Posterior cingulate gyrus (tissue), 11 donors: ENCODE results near the gene TMEM213.

Experiments used
- DNase-seq, 10 donors: peaks; one replicate each; pipeline versions ENCODE4 v3.0.0 to v3.0.0-alpha.2; 2020 to 2021; ENCODE audit warnings: mixed read lengths in 3 of 10
- intact Hi-C: fragments of 100-400 bp; cut with DNase I; formaldehyde crosslinking; loops from one replicate; pipeline ENCODE4 v1.15.1; 2023

Gene TMEM213

DNA sequence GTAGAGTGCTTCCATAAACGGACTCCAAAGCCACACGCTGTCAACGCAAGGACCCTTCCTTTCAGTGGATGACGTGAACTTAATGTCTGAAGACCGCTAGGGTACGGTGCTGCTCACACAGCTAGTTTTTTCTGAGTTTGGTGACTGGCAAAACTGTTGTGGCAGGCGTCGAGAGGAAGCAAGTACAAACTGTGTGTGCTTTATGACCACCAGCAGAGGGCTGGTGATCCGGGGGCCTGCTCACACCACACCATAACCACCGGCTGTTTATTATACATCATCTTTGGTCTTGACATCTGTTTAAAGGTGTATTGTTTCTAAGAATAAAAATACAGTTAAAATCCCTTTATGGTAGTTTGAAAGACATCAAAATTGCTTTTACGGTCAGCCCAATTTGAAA is 37.3 kb downstream of the TMEM213 start:
- no peak for DNase-seq
- intact Hi-C loops = no loop called here

DNA sequence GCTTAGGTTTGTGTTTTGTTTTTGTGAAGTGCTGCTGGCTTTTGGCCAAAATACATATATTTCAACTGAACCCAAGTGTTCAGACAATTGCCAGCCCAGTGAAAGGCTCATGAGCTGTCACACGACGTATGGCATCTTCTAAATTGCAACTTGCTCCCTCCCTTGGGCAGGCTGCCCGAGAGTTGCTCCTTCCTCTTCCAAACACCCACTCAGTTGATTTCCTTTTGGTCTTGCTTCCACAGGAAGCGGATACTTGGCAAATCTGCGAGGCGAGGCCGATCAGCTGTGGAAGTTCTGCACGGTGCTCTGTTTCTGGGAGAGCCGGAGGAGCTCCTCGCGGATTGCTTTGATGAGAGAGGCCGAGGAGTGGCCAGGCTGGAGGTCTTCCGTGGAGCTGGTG is 39.8 kb downstream of the TMEM213 start:
- peak in 2 of 10 donors; percentile 70 to 71 for DNase-seq
- intact Hi-C loops = no loop called here

DNA sequence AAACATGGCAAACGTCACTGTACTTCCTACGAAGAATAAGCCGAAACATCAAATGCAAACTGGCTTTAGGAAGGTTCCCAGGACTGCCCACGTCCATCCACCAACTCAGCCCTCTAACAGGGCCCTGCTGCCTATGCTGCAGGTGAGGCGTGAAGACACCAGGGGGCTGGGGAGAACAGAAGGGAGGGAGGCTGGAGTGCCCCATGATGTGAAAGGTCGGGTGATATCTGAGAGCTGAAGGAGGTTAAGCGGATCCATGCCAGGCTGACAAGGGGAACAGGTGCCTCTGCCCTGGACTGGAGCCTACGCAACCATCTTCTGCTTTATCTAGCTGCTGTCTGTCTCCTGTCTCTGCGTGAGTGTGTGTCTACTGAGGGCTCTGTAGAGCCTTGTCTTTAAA is 40.4 kb downstream of the TMEM213 start:
- no peak for DNase-seq
- intact Hi-C loops = no loop called here

DNA sequence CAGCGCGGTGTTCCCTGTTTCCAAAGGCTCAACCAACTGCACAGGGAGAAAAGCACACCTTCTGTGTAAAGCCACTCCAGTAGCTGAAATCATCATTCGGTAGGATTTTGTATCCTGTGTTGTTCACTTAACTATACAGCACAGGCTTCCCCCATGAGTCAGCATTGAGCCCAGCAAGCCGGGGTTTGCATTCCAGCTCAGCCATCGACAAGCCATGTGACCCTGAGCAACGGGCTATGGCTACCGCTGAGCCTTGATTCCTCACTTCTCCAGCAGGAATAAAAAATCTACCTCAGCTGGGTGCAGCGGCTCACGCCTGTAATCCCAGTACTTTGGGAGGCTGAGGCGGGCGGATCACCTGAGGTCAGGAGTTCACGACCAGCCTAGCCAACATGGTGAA is 44.3 kb downstream of the TMEM213 start:
- intact Hi-C loops = no loop called here
- DNase-seq = no peak

DNA sequence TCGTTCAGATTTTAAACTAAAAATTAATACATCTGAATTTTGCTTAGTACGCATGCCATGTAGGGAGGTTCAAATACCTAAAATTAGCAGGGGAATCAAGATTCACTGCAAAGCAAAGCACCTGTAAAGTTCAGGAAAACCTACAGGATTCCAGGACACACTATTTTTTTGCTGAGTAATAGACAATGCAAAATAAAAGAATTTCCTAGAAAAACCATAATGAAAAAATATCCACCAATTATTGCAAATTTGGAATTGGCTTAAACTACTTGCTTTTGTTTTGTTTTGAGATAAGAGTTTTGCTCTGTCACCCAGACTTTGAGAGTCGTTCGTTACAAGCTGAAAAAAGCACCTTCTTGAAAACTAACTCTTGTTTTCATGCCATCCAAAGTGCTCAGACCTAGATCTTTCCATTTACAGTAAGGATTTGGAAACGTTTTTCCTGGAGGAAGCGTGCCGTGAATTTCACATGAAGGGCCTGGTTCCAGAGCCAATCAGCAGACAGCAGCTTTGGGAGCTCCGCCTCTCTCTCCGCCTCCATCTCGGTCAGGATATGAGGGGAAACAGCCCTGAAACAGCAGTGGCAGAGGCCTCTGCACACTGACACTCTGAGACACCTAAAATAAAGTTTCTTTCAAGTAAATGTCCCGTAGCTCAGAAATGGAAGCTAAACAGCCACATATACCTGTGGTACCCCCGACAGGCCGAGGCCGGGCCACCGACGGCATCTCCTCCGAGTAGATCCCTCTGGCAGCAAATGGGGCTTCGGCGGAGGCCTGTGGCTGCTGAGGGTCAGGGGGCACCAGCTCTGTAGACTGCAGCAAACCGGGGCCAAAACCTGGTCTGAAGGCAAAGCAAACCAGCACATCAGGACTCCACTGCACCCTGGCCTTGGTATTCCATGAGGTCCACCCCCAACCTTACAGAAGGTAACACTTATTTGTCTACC is 46.1 kb downstream of the TMEM213 start:
- intact Hi-C loops = no loop called here
- no peak for DNase-seq

DNA sequence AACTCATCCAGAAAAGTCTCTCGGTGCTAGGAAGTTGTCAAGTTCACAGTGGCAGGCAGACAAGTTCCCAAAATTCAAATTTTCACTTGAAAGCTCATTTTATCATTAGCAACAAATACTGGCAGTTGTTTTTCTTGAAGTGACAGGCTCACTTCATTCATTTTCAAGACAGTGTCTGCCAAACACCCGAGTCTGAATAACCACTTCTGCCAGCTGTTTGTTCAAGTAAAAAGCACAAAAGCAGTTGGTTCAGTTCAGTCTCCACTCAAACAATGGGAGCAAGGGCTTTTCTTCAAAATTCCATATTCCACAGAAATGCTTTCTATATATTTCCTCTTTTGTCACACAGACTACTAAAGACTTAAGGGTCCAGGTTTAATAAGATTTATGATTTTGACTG is 47.9 kb downstream of the TMEM213 start:
- DNase-seq = no peak
- intact Hi-C loops = no loop called here

DNA sequence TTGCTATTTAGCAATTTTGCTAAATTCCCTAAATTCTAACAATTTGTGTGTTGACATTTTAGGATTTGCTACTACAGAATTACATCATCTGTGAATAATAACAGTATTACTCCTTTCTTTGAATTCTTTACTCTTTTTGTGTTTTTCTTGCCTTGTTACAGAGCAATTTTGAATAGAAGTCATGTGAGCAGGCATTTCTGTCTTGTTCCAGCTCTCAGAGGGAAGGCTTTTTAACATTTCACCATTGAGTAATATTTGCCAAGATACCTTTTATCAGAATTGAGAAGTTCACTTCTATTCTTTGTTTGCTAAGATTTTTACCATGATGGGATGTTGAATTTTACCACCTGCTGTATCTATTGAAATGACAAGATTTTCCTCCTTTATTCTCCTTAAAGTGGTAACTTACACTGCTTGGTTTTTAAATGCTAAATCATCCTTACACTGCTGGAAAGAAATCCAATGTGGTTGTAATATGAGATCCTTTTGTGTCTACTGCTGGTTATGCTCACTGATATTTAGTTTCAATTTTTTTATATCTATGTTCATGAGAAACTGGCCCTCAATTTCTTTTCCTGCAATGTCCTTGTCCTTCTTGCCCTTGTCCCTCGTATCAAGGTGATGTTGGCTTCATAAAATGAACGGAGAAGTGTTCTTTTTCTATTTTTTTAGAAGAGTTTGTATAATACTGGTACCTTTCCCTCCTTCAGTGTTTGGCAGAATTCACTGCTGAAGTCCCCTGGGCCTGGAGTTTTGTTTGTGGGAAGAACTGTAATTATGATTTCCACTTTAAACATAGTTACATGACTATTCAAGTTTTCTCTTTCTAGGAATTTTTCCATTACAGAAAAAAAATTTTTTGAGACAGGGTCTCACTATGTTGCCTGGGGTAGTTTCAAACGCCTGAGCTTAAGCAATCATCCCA is 50.5 kb downstream of the TMEM213 start:
- intact Hi-C loops = no loop called here
- DNase-seq = no peak

DNA sequence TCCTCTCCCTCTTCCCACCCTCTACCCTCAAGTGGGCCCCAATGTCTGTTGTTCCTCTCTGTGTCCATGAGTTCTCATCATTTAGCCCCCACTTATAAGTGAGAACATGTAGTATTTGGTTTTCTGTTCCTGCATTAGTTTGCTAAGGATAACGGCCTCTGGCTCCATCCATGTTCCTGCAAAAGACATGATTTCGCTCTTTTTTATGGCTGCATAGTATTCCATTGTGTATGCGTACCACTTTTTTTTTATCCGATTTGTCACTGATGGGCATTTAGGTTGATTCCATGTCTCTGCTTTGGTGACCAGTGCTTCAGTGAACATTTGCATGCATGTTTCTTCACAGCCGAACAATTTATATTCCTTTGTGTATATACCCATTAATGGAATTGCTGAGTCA is 51.9 kb downstream of the TMEM213 start:
- intact Hi-C loops = no loop called here
- DNase-seq = no peak

DNA sequence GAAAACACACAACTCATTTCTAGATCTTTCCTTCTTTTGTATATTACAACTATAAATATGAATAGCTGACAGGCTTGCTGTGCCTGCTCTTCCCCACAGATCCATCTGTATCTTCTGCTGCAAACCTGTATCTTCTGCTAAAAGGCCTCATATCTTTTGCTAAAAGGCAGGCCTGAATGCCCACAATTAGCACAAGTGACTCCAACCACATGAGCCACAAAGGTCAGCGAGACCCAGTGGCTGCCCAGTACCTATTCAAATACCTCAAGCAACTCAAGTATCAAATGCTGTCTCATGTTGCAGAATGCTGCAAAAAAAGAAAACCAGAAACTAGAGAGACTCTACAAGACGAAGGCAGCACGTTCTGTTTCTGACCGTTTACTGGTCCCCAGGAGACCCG is 54.7 kb downstream of the TMEM213 start:
- DNase-seq = no peak
- intact Hi-C loops = no loop called here

DNA sequence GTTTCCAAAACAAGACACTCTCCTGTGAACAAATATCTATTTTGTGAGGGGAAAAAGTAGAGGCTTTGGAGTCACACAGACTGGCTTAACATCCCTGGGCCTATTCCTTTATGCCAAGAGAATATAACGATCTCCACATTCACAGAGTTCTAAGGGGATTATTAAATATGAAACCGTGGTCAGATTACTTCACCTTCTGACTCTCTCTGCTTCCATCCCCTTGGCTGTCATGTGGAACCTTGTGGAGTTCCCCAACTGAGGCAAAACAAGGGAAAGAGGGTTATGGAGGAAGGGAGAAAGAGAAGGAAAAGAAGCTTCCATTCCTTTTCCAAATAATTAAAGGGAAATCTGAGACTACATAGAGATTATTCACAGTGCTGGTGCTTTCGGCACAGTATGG is 55.7 kb downstream of the TMEM213 start:
- intact Hi-C loops = no loop called here
- no peak for DNase-seq

DNA sequence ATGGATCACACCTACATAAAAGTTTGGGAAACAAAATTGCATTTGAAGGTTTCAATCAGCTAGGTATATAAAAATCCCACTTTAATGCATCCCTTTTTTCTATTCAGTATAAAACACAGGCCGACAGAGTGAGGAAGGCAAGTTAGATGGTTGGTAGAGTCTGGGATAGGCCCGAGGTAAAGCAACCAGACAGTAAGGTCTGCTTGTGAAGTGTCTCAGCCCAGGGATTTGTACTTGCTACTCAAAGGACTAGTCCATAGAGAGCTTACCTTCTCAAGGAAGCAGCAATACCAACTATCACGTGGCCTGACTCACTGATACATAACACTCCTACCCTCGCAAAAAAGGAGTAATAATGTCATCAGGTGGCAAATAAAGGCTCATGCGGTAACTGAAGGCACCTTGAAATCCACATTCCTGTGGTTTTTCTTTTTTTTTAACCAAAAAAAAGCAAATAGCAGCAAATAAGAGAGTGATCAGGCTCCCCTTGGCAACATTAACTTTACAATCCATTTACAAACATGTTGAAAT is 56.4 kb downstream of the TMEM213 start:
- intact Hi-C loops = no loop called here
- DNase-seq = no peak

DNA sequence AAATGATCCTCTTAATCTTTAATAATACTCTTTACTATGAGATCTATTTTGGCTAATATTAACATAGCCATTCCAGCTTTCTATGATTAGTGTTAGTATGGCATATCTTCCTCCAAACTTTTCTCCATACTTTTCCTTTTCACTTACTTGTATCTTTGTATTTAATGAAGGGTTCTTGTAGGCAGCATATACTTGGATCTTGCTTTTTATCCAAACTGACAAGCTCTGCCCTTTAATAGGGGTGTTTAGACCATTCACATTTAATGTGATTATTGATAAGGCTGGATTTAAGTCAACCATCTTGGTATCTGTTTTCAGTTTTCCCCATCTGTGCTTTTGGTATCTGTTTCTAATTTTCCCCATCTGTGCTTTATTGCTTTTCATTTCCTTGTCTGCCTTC is 59.9 kb downstream of the TMEM213 start:
- intact Hi-C loops = no loop called here
- DNase-seq = no peak

DNA sequence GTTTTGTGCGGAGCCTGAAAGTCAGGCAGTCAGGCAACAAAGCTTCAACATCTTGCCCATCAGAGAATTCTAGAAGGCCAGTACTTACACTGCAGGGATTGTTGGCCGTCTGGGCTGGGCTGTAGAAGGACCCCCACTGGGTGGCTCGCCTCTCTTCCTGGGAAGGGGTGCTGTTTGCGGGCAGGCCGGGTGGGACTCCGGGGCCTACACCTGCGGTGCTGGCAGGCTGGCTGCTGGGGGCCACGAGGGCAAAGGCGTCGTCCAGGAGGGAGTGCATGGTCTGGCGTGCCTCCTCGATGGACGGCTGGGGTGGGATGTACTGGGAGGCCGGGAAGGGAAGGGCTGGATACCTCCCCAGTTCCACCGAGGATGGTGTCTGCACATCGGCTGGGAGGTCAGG is 63.3 kb downstream of the TMEM213 start:
- intact Hi-C loops = no loop called here
- DNase-seq = no peak

DNA sequence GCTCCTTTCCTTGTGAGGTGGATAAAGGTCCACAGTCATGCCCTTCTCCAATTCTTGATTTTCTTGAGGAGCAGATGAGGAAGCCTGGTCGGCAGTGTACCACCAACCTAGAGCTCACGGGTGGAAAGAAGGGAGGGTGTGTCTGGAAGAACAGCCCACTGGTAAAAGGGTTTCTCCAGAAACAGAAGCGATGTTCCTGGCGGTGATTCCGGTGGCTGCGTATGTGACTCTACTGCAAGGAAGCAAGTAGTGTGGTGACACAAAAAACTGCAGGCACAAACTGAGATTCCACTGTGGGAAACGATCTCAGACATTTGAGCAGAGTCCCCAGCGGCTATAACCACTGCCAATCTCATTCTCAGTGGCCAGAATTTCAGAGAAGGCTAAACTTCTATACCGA is 66.1 kb downstream of the TMEM213 start:
- intact Hi-C loops = no loop called here
- peak in 2 of 10 donors; percentile 54 to 72 for DNase-seq

DNA sequence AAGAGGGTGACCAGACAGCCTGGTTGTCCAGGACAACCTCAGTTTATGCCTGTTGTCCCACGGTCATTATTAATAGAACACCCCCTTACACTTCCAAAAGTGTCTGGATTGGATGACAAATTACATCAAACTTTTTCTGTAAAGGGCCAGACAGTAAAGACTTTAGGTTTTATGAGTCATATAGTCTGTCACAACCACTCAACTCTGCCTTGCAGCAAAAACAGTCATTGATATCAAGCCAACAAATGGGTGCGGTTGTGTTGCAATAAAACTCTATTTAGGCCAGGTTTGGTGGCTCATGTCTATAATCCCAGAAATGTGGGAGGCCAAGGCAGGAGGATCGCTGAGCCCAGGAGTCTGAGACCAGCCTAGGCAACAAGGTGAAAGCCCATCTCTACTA is 66.9 kb downstream of the TMEM213 start:
- DNase-seq = no peak
- intact Hi-C loops = no loop called here

DNA sequence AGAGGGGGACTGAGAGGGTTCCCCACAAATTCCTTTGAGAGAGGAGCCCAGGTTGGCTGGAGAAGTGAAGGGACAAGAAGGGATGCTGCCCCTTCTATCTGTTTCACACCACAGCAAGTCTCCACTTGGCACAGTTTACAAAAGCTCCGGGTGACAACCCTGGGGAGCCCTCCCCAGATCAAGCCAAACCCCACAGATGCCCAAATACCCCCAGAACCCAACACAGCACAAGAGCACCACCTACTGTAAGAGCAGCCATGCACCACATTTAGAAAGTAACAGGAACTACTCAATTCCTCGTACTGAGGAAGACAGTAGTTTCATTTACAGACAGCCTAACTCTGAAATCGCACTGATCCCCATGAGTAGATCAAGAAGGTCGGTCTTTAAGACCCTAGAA is 68.0 kb downstream of the TMEM213 start:
- intact Hi-C loops = no loop called here
- no peak for DNase-seq

DNA sequence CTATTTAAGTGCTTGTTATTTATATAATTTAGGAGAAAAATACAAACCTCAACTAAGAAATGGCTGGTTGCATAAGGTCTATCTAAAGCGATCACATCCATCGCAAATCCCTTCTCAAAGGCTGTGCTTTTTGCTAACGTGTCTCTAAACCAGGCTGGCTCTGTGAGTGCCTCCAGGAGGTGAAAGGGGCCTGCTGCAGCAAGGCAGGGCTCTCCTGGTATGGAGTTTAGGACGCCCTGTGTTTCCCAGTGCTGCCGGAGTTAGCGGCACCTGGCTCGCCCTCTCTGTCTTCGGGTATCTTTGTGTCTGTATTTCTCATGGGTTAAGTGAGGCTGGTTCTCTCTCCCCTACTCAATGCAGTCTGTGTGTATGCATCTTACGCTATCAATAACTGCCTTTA is 68.6 kb downstream of the TMEM213 start:
- DNase-seq = no peak
- intact Hi-C loops = no loop called here

DNA sequence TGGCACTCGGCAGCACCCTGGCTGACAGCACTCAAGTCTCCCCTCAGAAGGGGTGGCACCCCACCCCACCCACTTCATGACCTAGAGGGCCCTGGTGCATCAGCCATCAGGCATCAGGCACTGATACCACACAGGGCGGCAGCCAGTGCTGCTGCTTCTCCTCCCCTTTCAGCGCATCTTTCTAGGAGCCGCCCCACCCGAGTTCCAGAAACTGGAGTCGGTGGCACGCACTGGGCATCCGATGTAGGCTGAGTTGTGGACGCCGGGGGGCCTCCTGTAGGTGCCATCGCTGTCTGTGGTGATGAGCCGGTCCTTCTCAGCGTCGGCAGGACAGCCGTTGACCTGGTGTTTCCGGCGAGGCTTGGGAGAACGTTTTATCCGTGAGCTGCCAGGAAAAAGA is 70.0 kb downstream of the TMEM213 start:
- peak in 1 of 10 donors; percentile 59 for DNase-seq
- intact Hi-C loops = no loop called here

DNA sequence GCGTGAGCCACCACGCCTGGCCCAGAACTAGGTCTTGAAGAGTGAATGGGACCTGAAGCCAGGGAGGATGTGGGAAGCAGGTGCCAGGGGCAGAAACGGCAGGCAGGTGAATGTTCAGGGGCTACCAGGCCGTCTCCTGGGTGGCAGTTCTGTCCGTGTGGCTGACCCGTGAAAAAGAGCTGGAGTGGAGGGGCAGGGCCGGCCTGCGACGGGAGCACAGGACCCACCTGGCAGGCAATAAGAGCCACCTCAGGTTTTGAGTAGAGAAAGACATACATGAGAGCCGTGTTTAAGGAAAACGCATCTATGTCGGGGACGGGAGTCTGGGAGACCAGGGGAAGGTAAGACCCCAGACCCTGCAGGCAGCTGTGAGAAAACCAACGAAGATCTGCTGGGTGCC is 70.9 kb downstream of the TMEM213 start:
- DNase-seq = no peak
- intact Hi-C loops = no loop called here

DNA sequence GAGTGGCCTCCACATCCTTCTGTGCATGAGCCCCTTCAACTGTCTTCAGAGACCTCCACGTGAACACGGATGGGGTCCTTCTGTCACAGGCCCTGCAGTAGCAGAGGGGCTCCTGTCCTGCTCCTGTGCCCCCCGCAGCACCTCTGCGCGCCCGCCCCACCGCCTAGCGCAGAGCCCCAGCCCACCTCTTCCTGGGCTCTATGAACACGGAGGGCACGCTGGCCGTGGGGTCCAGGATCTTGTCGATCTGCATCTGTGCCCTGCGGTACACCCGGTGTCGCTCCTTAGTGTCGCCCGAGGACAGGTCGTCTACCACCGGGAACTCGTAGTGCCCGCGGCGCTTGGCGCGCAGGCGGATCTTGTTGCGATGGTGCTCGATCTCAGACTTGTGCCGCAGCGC is 71.6 kb downstream of the TMEM213 start:
- no peak for DNase-seq
- intact Hi-C loops = no loop called here

DNA sequence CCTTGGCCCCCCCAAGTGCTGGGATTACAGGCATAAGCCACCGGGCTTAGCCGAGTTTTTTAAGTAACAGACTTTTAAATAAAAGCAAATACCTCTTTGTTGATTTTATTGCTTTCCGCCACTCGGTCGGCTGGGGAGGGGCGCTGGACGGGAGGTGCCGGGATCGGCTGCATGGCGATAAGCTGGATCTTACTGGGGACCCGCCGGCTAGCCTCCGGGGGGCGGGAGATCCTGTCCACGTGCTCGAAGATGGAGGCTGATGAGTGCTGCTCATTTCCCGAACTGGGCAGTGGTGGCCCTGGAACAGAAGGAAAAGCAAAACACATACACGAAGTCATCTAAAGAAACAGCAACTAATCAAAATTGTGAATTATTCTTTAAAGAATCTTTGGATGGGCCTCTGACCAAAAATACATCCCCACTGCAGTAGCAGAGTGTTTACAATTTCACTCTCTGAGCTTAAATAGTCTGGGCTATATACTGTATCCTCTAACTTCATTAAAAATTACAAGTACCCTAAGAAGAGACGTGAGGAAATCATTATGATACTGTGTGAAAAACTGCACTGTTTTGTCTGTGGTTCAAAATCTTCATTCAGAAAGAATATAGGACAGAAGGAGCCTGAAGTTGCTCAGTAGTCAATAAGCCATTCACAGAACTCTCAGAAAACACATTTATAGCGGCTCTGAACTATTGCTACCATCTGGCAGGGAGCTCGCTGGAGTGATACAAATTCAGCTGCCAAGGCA is 73.4 kb downstream of the TMEM213 start:
- intact Hi-C loops = no loop called here
- no peak for DNase-seq
